HT1080 (cell line): ENCODE measurements around the gene KSR1. TPM values are rescaled to one million over a fixed set of nuclear protein-coding genes. Genes with fewer than 3 reads are reported as not detected.

Source experiments
- DNase-seq: peaks from one replicate; pipeline ENCODE4 v3.0.0-alpha.2; 2015; ENCODE audit warnings: low read depth
- total RNA-seq: library from RNA; depleted of rRNA; stranded (reverse); fragments of >200 nt; shearing (Covaris generic); gene quantifications from 2 replicates; pipeline ENCODE4 v1.2.3, GENCODE V29; 2014

The KSR1 gene
- total RNA-seq, 1 experiment from 2014 or later: 3.4 TPM

- DNase-seq: no peak
These were observed 147.9 kb downstream of the KSR1 start for GRCh38 chr17:27603880-27604794.

DNA sequence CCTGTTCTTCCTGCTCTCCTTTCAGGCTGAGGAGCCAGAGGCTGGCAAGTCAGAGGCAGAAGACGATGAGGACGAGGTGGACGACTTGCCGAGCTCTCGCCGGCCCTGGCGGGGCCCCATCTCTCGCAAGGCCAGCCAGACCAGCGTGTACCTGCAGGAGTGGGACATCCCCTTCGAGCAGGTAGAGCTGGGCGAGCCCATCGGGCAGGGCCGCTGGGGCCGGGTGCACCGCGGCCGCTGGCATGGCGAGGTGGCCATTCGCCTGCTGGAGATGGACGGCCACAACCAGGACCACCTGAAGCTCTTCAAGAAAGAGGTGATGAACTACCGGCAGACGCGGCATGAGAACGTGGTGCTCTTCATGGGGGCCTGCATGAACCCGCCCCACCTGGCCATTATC lies 149.2 kb downstream of the KSR1 start:
- DNase-seq: no peak

DNA sequence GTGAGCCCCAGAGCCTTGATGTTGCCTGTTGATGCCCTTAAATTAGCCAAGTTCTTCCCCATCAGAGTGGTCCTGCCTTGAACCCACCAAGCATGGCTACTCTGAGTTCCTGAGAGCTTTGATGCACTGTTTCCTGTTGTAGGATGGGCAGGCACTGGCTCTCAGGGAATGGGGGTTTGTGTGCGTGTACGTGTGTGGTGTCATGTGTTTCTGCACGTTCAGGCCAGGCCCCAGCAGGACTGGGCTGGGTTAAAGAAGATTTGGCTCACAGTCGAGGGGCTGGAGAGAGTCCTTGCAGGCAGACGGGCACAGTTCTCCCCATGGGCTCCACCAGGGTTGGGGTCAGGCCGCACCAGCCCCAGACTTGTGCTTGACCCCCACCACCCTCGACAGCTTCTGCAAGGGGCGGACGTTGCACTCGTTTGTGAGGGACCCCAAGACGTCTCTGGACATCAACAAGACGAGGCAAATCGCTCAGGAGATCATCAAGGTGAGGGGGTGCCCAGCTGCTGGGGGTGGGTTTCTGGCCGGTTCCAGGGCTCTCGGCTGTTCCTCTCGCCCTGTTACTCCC lies 151.4 kb downstream of the KSR1 start:
- DNase-seq: no peak

- peak; percentile 30 for DNase-seq
These were observed 152.3 kb downstream of the KSR1 start for GRCh38 chr17:27608328-27609230.

DNA sequence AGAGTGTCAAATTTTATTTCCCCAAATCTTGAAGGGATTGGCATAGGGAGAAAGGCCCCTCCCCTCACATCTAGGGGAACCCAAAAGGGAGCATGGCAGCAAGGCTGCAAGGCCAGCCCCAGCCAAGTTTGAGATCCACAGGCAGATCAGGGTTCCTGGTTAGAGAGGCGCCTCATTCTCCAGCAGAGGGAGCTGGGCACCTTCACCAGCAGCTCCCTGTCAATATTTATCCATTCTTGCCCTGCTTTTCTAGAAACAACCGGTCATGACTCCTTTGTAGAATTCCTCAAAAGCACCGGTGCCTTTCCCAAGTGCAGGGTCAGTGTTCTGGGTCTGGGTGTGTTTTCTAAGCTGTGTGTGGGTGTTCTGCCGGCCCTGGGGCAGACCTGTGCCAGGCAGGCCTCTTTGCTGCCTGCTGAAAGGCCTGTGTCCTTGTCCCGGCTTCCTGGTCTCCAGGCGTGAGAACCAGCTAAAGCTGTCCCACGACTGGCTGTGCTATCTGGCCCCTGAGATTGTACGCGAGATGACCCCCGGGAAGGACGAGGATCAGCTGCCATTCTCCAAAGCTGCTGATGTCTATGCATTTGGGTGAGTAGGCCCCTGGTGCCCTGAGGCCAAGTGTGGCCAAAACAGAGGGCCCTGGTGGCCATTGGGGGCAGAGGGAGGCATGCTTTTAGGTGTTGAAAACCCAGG lies 153.5 kb downstream of the KSR1 start:
- peak; percentile 39 for DNase-seq

- DNase-seq: no peak
These were observed 154.0 kb downstream of the KSR1 start for GRCh38 chr17:27610304-27610677.

- no peak for DNase-seq
These were observed 156.0 kb downstream of the KSR1 start for GRCh38 chr17:27612160-27612770.

GRCh38 chr17:27613433-27613832 lies 157.2 kb downstream of the KSR1 start:
- DNase-seq: no peak

DNA sequence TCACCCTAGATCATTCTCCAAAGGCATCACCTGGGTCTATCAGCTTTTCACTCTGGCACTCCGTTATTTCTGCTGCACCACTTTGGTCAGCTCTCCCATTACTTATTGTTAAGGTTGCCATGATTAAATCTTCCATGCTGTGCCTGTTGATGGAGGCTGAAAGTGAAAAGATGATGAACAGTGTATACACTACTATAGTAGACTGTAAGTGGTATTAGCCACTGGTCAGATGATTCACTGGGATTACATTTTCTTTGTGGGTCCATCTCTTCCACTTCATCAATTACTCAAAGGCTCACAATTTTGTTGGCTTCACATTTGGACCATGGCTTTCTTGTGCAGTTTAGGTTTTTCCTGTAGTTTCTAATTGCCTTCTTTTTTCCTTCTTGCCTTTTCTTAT lies 158.9 kb downstream of the KSR1 start:
- no peak for DNase-seq

GRCh38 chr17:27616414-27616813 lies 160.2 kb downstream of the KSR1 start:
- DNase-seq: no peak

- DNase-seq: no peak
These were observed 162.2 kb downstream of the KSR1 start for GRCh38 chr17:27618417-27618816.

GRCh38 chr17:27620721-27621120 lies 164.5 kb downstream of the KSR1 start:
- DNase-seq: no peak

GRCh38 chr17:27621536-27621935 lies 165.3 kb downstream of the KSR1 start:
- DNase-seq: no peak

DNA sequence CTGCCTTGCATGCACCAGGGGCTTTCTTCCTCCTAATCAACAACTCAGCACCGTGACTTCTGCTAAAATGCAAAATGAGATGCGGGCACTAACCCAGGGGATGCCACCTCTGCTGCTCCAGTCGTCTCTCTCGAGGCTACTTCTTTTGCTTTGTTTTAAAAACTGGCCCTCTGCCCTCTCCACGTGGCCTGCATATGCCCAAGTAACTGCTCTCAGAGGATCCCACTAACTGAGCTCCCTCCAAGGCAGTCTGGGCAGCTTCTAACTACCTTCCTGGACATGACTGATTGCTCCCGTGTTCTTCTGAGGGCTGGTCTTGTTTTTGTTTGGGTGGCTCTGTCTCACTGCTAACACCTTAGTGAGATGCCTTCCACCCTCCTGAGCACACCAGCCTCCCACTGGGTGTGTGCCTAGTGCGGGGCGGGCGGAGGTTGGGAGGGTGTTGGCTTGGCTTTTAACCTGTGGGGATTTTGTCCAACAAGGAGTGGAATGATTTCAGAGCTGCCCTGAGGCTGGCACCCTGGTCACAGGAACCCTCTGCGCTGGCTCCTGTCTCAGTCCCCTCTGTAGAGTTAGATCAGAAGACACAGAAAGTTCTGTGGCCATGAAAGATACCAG lies 165.8 kb downstream of the KSR1 start:
- no peak for DNase-seq

DNA sequence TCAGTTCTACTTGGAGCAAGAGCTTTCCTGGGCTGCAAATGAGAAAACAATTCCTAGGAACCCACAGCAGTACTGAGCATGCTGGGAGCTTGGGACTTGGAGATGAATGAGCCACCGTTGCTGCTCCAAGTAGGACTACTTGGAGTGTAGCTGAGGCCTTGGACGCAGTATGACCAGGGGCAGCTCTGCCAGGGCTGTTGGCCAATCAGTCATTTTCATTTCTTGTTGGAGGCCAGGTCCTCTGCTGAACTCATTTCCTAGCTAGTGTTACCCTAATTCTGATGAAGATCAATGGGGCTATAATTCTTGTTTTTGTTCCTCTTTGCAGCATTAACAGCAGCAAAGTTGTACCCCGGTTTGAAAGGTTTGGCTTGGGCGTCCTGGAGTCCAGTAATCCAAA lies 166.7 kb downstream of the KSR1 start:
- DNase-seq: no peak

DNA sequence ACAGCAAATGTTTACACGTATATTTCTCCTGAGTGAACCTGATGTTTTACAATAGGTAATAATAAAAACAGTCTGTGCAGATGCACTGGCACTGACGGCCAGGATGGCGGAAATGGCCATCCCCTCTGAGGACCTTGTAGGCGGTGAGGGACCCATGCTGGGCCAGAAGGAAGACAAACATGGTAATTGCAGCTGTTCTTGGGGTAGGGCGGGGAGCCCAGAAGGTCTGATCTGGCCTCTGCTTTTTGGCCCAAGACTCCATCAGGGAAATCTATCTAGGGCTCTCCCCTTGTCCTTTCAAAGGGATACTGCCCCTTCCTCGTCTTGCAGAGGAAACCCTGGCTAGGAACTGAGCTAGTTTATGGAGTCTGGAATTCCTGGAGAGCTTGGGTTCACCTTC lies 167.4 kb downstream of the KSR1 start:
- no peak for DNase-seq

DNA sequence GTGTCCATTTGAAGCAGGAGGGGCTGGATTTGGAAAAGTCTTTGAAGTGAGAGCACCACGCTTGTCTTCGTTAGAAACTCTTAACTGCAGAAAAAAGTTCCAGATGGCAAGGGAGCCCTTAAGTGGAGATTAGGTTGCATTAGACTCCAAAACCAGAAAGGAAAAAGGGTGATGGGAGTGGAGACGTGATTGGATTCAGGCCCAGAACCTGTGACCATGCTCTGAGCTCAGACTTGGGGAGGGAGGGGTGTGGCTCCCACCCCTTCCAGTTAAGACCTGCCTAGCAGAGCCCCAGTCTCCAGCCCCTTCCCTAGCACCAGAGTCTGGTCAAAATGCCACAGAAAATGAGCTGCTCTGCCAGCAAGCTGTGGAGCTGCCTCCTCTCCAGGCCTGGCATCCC lies 168.3 kb downstream of the KSR1 start:
- DNase-seq: no peak

GRCh38 chr17:27625856-27626255 lies 169.6 kb downstream of the KSR1 start:
- DNase-seq: no peak

DNA sequence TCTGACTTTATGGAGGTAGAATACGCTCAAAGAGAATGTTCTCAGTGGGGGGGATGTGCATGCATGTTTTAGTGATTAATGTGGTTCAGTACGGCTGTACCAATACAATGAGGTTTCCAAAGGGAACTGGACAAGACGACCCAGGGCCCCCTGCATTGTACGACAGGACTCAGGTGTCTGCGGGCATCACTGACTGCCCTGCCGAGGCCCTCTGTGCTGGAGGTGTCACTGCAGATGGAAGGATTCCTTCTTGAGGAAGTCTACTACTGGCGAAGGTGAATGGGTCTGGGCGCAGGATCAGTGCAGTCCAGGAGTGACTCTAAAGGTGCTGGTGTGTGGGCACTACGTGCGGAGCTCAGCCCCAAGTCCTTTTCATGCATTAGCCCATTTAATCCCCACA lies 171.3 kb downstream of the KSR1 start:
- DNase-seq: no peak

DNA sequence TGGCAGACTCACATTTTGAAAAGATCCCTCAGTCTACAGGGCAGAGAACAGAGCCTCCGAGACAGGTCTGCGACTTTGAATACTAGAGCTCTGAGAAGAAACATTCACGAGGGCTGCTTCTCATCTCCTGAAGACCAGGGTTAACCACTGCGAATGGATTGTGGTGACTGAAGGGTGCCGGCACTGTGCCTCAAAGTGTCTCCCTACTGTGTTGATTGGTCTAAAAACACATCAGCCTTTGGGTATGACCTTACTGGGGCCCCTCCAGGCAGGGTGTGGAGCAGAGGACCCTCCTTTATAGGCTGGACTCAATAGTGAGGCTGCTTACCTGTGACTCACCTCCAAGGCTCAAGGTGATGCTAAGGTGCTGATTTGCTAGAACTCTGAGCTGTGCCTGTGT lies 172.1 kb downstream of the KSR1 start:
- no peak for DNase-seq

- peak; percentile 20 for DNase-seq
These were observed 173.0 kb downstream of the KSR1 start for GRCh38 chr17:27629260-27629659.
